HCT116 (cell line): ENCODE results near the gene LDB2. TPM values are rescaled to one million over a fixed set of nuclear protein-coding genes. Genes with fewer than 3 reads are reported as not detected.

Experiments used
- ATAC-seq: fragments of 200-7000 bp; cut with Tn5 transposase; 2 replicates; pipeline ENCODE4 v1.9.1; 2020; ENCODE audit warnings: mild to moderate bottlenecking, moderate library complexity
- BruUV-seq: library from RNA; stranded (reverse); fragments of 400-500 nt; replicated peaks from 2 replicates; lab custom pipeline; 2021; lab: Mats Ljungman, UMichigan
- CTCF ChIA-PET: fragments of 300-600 bp; sonication (Branson Sonifier 250); formaldehyde crosslinking; loops from one replicate; lab custom pipeline; 2021; ENCODE audit warnings: antibody characterized with exemption; lab: Charles Lee
- POLR2A ChIA-PET: fragments of 300-600, 350-600 bp; sonication (Branson Sonifier 250); formaldehyde crosslinking; loops from one replicate; lab custom pipeline; 2021; ENCODE audit warnings: antibody characterized with exemption; lab: Charles Lee
- RAD21 ChIA-PET, 2 experiments: fragments of 300-600 bp; sonication (Branson Sonifier 250); formaldehyde crosslinking; loops; one replicate each; lab custom pipeline; 2023; ENCODE audit warnings: low total read pairs in 2 of 2; ENCODE audit not compliant: uncharacterized antibody in 2 of 2, unreplicated experiment in 2 of 2, low non-redundant PET in 1 of 2; lab: Charles Lee
- DNase-seq: peaks from one replicate; pipeline ENCODE4 v3.0.0-alpha.2; 2010; ENCODE audit warnings: low read depth, low spot score
- H2AFZ ChIP-seq: fragments of 200-600 bp; shearing (Covaris generic), sonication (generic); 2 replicates; pipeline ENCODE4 v1.6.1; 2017; ENCODE audit warnings: low read depth, mixed run types, mixed read lengths, antibody characterized with exemption, low read length; ENCODE audit not compliant: poor library complexity, severe bottlenecking
- H3K27ac ChIP-seq: 2 replicates; pipeline ENCODE4 v1.5.1; 2012; ENCODE audit warnings: low read depth, low read length
- H3K27me3 ChIP-seq: fragments of 200-600 bp; sonication (generic); 2 replicates; pipeline ENCODE4 v1.6.1; 2016; ENCODE audit warnings: mixed run types, low read length, mixed read lengths; ENCODE audit not compliant: insufficient read depth
- H3K36me3 ChIP-seq, 2 experiments: fragments of 200-500 bp in 1 of 2; fragments of 200-600 bp in 1 of 2; sonication (Bioruptor generic) in 1 of 2; sonication (generic) in 1 of 2; 2 replicates each; pipeline versions ENCODE4 v1.5.1 to v1.6.1; 2014 to 2016; ENCODE audit warnings: low read length in 2 of 2, inconsistent platforms in 1 of 2, mixed read lengths in 1 of 2, mixed run types in 1 of 2; ENCODE audit not compliant: insufficient read depth in 2 of 2, control insufficient read depth in 1 of 2
- H3K4me1 ChIP-seq, 2 experiments: fragments of 200-600 bp in 1 of 2; sonication (generic) in 1 of 2; 2 replicates each; pipeline versions ENCODE4 v1.5.1 to v1.6.1; 2012 to 2017; ENCODE audit warnings: low read length in 2 of 2, inconsistent platforms in 1 of 2, mild to moderate bottlenecking in 1 of 2, mixed read lengths in 1 of 2, mixed run types in 1 of 2, moderate library complexity in 1 of 2; ENCODE audit not compliant: insufficient read depth in 2 of 2, control insufficient read depth in 1 of 2
- H3K4me2 ChIP-seq: fragments of 200-600 bp; sonication (generic); 2 replicates; pipeline ENCODE4 v1.6.1; 2017; ENCODE audit warnings: mixed run types, low read length, mixed read lengths
- H3K4me3 ChIP-seq, 2 experiments: fragments of 200-600 bp in 1 of 2; sonication (generic) in 1 of 2; replicated peaks in 1 of 2; 2 replicates each; pipeline ENCODE4 v1.5.1; 2011 to 2016; ENCODE audit warnings: low read length in 2 of 2, control low read depth in 1 of 2, low read depth in 1 of 2, mild to moderate bottlenecking in 1 of 2, mixed read lengths in 1 of 2, mixed run types in 1 of 2
- H3K79me2 ChIP-seq: fragments of 200-600 bp; sonication (generic); 2 replicates; pipeline ENCODE4 v1.6.1; 2017; ENCODE audit warnings: mild to moderate bottlenecking, mixed run types, low read length, moderate library complexity, mixed read lengths; ENCODE audit not compliant: insufficient read depth
- H3K9ac ChIP-seq: fragments of 200-600 bp; sonication (generic); 2 replicates; pipeline ENCODE4 v1.6.1; 2016; ENCODE audit warnings: low read length, mixed read lengths
- H3K9me2 ChIP-seq: fragments of 200-600 bp; sonication (generic), shearing (Covaris generic); 2 replicates; pipeline ENCODE4 v1.6.1; 2017; ENCODE audit warnings: mixed run types, mild to moderate bottlenecking, moderate library complexity; ENCODE audit not compliant: insufficient read depth
- H3K9me3 ChIP-seq, 2 experiments: fragments of 200-500 bp in 1 of 2; fragments of 200-600 bp in 1 of 2; sonication (Bioruptor generic) in 1 of 2; sonication (generic) in 1 of 2; 2 replicates each; pipeline ENCODE4 v1.6.1; 2014 to 2017; ENCODE audit warnings: low read length in 2 of 2, mixed read lengths in 2 of 2, inconsistent platforms in 1 of 2, low read depth in 1 of 2, mild to moderate bottlenecking in 1 of 2, mixed run types in 1 of 2, moderate library complexity in 1 of 2; ENCODE audit not compliant: control insufficient read depth in 1 of 2, insufficient read depth in 1 of 2
- H4K20me1 ChIP-seq: fragments of 200-600 bp; sonication (generic), shearing (Covaris generic); 2 replicates; pipeline ENCODE4 v1.6.1; 2017; ENCODE audit warnings: mixed run types, mild to moderate bottlenecking, moderate library complexity; ENCODE audit not compliant: insufficient read depth
- CEBPB ChIP-seq: IDR thresholded peaks from 2 replicates; pipeline ENCODE4 v1.6.1; 2012; ENCODE audit warnings: low read depth
- CTCF ChIP-seq, 3 experiments: fragments of 200-600 bp in 1 of 3; sonication (generic) in 1 of 3; IDR thresholded peaks in 2 of 3; conservative IDR thresholded peaks in 1 of 3; 2 replicates each; pipeline ENCODE4 v1.5.1; 2012 to 2017; ENCODE audit warnings: low read depth in 2 of 3, low read length in 2 of 3, antibody characterized with exemption in 1 of 3, borderline replicate concordance in 1 of 3, control low read depth in 1 of 3, mild to moderate bottlenecking in 1 of 3, mixed read lengths in 1 of 3, mixed run types in 1 of 3, moderate library complexity in 1 of 3; ENCODE audit not compliant: insufficient read depth in 1 of 3
- EGR1 ChIP-seq: IDR thresholded peaks from 2 replicates; pipeline ENCODE4 v1.6.1; 2012; ENCODE audit warnings: low read depth
- ELF1 ChIP-seq: IDR thresholded peaks from 2 replicates; pipeline ENCODE4 v1.6.1; 2012; ENCODE audit warnings: low read depth, borderline replicate concordance
- EZH2 ChIP-seq: fragments of 200-600 bp; sonication (generic); IDR thresholded peaks from 2 replicates; pipeline ENCODE4 v1.6.1; 2017; ENCODE audit warnings: antibody characterized with exemption, mixed run types
- FOSL1 ChIP-seq: IDR thresholded peaks from 2 replicates; pipeline ENCODE4 v1.6.1; 2012; ENCODE audit warnings: low read depth
- POLR2AphosphoS5 ChIP-seq: IDR thresholded peaks from 2 replicates; pipeline ENCODE4 v1.6.1; 2011; ENCODE audit warnings: mild to moderate bottlenecking, low read depth, low read length, moderate library complexity
- RAD21 ChIP-seq: IDR thresholded peaks from 2 replicates; pipeline ENCODE4 v1.6.1; 2012; ENCODE audit warnings: low read depth, mild to moderate bottlenecking
- SP1 ChIP-seq: IDR thresholded peaks from 2 replicates; pipeline ENCODE4 v1.6.1; 2012; ENCODE audit warnings: low read depth
- ZNF274 ChIP-seq: fragments of 200-500 bp; sonication (Bioruptor generic); IDR thresholded peaks from 2 replicates; pipeline ENCODE4 v1.6.1; 2014; ENCODE audit warnings: mild to moderate bottlenecking, low read depth, low read length, inconsistent platforms
- intact Hi-C: fragments of 100-400 bp; cut with micrococcal nuclease; formaldehyde crosslinking; loops from 2 replicates; pipeline ENCODE4 v1.10.0; 2022
- total RNA-seq: library from RNA; stranded (reverse); gene quantifications from one replicate; pipeline ENCODE4 v1.2.1, GENCODE V29; 2021; ENCODE audit not compliant: unreplicated experiment

Gene LDB2
- total RNA-seq, 1 experiment from 2014 or later: 0.12 TPM

GRCh38 chr4:16472537-16472936 lies 425.9 kb downstream of the LDB2 start (continued):
- TF ChIP-seq ELF1: no peak

DNA sequence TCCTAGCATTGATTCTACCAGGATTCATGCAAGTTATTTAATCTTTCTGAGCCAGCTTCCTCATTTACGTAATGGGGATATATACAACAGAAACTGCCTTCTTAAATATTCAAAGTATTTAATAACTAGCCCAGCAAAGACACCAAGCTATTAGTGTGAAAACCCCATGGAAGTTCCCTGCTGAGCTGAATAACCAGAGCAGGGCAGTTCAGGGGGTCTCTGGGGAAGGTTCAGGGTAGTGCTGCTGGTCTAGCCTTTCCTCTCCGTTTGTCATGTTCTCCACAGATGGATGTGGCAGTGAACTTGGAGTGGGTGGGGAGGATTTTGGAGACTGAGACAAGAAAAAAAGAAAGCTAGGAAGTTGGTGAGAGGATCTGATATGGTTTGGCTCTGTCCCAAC lies 431.4 kb downstream of the LDB2 start:
- Histone ChIP-seq H4K20me1 (no peaks in the 10 kb centered on the region), H3K4me3 (no peak overlapping the region), H3K9ac (no peak overlapping the region), H3K4me1 (no peaks in the 10 kb centered on the region), H3K36me3 (no peaks in the 10 kb centered on the region), H3K27me3 (peaks cover 10% of the 10 kb centered on the region; the same call in 1 of the 2 replicates), H2AFZ (no peak overlapping the region), H3K9me3 (no peaks in the 10 kb centered on the region), H3K79me2 (no peaks in the 10 kb centered on the region), H3K4me2 (no peak overlapping the region), H3K9me2 (no peaks in the 10 kb centered on the region), H3K27ac (no peak overlapping the region)
- intact Hi-C loops: no loop called here
- ChIA-PET CTCF (no interaction called here), POLR2A (no interaction called here), RAD21 (no interaction called here)
- ATAC-seq: no peak
- BruUV-seq: no TSS peak
- no peak for DNase-seq
- TF ChIP-seq CTCF (IDR thresholded peaks at IDR 0.05 in 2 of 3, conservative IDR thresholded peaks at IDR 0.05 in 1 of 3; ENCODE audit: borderline replicate concordance in 1 of 3, insufficient read depth in 1 of 3, low read depth in 2 of 3, low read length in 2 of 3): no peak
- TF ChIP-seq ZNF274: no peak
- TF ChIP-seq POLR2AphosphoS5: no peak
- no peak for TF ChIP-seq EGR1
- TF ChIP-seq SP1: no peak
- no peak for TF ChIP-seq CEBPB
- TF ChIP-seq EZH2: no peak
- no peak for TF ChIP-seq RAD21
- TF ChIP-seq FOSL1: no peak
